Peyer's patch (tissue), 4 donors: ENCODE results near the gene BCAP29. TPM values are rescaled to one million over a fixed set of nuclear protein-coding genes. Genes with fewer than 3 reads are reported as not detected.
"Not testable (repeated sequence)": the region's sequence is repeated elsewhere in the genome, so short reads cannot be mapped to it uniquely, and the experiment has no call there.

ENCODE experiments used
- DNase-seq, 3 donors: peaks; one replicate each; pipeline ENCODE4 v3.0.0-alpha.2; 2017 to 2019
- H3K27ac ChIP-seq, 4 donors: fragments of 200-600 bp; sonication (generic); one replicate each; pipeline ENCODE4 v1.5.1; 2016 to 2019
- H3K27me3 ChIP-seq, 2 donors: fragments of 200-600 bp; sonication (generic); one replicate each; pipeline ENCODE4 v1.5.1; 2019
- H3K36me3 ChIP-seq, 3 donors: fragments of 200-600 bp; sonication (generic); one replicate each; pipeline ENCODE4 v1.5.1; 2016 to 2019
- H3K4me1 ChIP-seq, 4 donors: fragments of 200-600 bp; sonication (generic); one replicate each; pipeline ENCODE4 v1.5.1; 2016 to 2019
- H3K4me3 ChIP-seq, 4 donors: fragments of 200-600 bp; sonication (generic); 1 replicate in 3 of 4; 2 replicates in 1 of 4; pipeline ENCODE4 v1.5.1; 2016 to 2019; ENCODE audit warnings: mild to moderate bottlenecking in 1 of 4
- H3K9me3 ChIP-seq, 4 donors: fragments of 200-600 bp; sonication (generic); one replicate each; pipeline ENCODE4 v1.5.1; 2016 to 2019; ENCODE audit warnings: mild to moderate bottlenecking in 1 of 4
- POLR2A ChIP-seq, 2 donors: fragments of 450-650 bp; IDR thresholded peaks; one replicate each; pipeline ENCODE4 v1.5.1; 2017; ENCODE audit warnings: antibody characterized with exemption in 2 of 2, mild to moderate bottlenecking in 2 of 2, moderate library complexity in 2 of 2
- total RNA-seq, 4 donors: library from RNA; depleted of rRNA; stranded (reverse); fragments of >200 nt; gene quantifications; one replicate each; pipeline ENCODE4 v1.1.0, GENCODE V29; 2016
- TF ChIP-seq, protein P1 (sequence below), 6 experiments: fragments of 450-650 bp in 4 of 6; fragments of 200-600 bp in 2 of 6; sonication (generic) in 1 of 6; IDR thresholded peaks; one replicate each; pipeline ENCODE4 v1.5.1; 2017 to 2019; ENCODE audit warnings: antibody characterized with exemption in 6 of 6, mild to moderate bottlenecking in 3 of 6, moderate library complexity in 1 of 6

The BCAP29 gene
- total RNA-seq, 4 donors from 2014 or later, result 10.9 to 29.4 (median 17.3) TPM

DNA sequence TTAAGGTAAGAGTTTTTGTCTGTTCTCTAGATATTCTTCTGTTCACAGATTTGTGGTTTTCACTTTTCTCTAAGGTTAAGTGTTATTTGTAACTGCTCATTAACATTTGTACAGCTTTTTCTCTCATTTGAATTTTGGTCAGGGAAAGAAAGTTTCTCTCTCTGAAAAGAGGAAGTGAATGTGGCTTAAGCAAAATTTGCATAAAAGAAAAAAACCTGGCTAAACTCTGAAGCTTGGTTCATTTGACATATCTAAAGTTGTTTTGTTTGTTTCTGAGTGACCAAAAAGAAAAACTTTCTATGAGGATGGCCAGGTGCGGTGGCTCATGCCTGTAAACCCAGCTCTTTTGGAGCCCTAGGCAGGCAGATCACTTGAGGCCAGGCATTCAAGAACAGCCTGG lies 58.5 kb downstream of the BCAP29 start:
- TF ChIP-seq, protein P1, sequence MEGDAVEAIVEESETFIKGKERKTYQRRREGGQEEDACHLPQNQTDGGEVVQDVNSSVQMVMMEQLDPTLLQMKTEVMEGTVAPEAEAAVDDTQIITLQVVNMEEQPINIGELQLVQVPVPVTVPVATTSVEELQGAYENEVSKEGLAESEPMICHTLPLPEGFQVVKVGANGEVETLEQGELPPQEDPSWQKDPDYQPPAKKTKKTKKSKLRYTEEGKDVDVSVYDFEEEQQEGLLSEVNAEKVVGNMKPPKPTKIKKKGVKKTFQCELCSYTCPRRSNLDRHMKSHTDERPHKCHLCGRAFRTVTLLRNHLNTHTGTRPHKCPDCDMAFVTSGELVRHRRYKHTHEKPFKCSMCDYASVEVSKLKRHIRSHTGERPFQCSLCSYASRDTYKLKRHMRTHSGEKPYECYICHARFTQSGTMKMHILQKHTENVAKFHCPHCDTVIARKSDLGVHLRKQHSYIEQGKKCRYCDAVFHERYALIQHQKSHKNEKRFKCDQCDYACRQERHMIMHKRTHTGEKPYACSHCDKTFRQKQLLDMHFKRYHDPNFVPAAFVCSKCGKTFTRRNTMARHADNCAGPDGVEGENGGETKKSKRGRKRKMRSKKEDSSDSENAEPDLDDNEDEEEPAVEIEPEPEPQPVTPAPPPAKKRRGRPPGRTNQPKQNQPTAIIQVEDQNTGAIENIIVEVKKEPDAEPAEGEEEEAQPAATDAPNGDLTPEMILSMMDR (IDR thresholded peaks at IDR 0.05), result no peak
- no peak for TF ChIP-seq POLR2A (IDR thresholded peaks at IDR 0.05)
- H3K36me3 ChIP-seq, result no peaks in the 10 kb centered on the region
- H3K27ac ChIP-seq, result peak overlapping the region in 1 of 4 donors; percentile 53
- H3K9me3 ChIP-seq, result no peaks in the 10 kb centered on the region
- no peak overlapping the region for H3K4me3 ChIP-seq
- H3K4me1 ChIP-seq, result no peaks in the 10 kb centered on the region
- peak in 1 of 3 donors; percentile 43 for DNase-seq
- no peaks in the 10 kb centered on the region for H3K27me3 ChIP-seq

DNA sequence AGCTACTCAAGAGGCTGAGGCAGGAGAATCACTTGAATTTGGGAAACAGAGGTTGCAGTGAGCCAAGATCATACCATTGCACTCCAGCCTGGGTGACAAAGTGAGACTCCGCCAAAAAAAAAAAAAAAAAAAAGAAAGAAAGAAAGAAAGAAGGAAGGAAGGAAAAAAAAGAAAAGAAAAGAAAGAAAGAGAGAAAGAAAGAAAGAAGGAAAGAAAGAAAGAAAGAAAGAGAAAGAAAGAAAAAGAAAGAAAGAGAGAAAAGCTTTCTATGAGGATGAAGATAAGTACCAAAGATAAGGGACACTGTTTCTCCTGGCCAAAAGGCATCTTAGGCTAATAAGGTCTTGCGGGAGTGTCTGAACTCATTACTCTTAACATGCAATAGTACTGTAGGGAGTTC lies 59.0 kb downstream of the BCAP29 start:
- H3K27ac ChIP-seq, result peak overlapping the region in 1 of 4 donors; percentile 53
- not testable (repeated sequence) for H3K4me3 ChIP-seq, H3K27me3 ChIP-seq, H3K9me3 ChIP-seq, DNase-seq, H3K4me1 ChIP-seq, H3K36me3 ChIP-seq

DNA sequence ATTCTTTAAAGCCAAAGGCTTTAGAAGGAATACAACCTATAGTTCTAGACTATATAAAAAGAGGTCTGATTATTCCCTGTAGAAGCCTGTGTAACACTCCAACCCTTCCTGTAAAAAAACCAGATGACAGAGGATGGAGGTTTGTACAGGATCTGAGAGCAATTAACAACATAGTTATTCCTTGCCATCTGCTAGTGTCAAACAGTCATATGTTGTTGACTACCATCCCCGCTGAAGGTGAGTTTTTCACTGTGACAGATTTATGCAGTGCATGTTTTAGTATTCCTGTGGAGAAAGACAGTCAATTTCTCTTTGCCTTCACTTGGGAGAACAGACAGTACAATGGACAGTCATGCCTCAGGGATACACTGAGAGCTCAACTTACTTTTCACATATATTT lies 61.6 kb downstream of the BCAP29 start:
- no peaks in the 10 kb centered on the region for H3K36me3 ChIP-seq
- H3K27me3 ChIP-seq, result no peaks in the 10 kb centered on the region
- DNase-seq, result no peak
- TF ChIP-seq, protein P1 (IDR thresholded peaks at IDR 0.05), result no peak
- TF ChIP-seq POLR2A (IDR thresholded peaks at IDR 0.05), result no peak
- no peaks in the 10 kb centered on the region for H3K4me1 ChIP-seq
- H3K4me3 ChIP-seq, result no peak overlapping the region
- H3K9me3 ChIP-seq, result no peaks in the 10 kb centered on the region
- H3K27ac ChIP-seq, result no peak overlapping the region

DNA sequence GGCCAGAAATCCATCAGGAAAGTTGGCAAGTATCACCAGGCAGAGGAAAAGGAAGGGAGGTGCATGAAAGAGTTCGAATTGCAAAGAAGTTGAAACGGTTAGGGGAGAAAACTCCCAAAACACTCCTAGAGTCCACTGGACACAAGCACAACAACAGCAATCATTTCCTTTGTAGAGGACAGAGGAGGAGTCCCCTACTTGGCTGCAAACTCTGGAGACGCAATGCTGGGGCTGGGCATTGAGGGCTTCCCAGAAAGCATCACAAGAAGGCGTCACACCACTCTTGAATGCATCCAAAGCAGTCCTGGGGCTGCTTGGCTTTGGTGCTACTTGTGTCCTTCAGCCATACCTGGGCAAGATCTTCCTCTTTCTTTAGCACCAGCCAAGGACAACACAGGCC lies 62.5 kb downstream of the BCAP29 start:
- no peak for TF ChIP-seq POLR2A (IDR thresholded peaks at IDR 0.05)
- TF ChIP-seq, protein P1 (IDR thresholded peaks at IDR 0.05), result no peak
- Histone ChIP-seq H3K4me1 (no peaks in the 10 kb centered on the region), H3K4me3 (no peak overlapping the region), H3K36me3 (no peaks in the 10 kb centered on the region), H3K27ac (no peak overlapping the region), H3K27me3 (no peaks in the 10 kb centered on the region), H3K9me3 (no peaks in the 10 kb centered on the region)
- no peak for DNase-seq

DNA sequence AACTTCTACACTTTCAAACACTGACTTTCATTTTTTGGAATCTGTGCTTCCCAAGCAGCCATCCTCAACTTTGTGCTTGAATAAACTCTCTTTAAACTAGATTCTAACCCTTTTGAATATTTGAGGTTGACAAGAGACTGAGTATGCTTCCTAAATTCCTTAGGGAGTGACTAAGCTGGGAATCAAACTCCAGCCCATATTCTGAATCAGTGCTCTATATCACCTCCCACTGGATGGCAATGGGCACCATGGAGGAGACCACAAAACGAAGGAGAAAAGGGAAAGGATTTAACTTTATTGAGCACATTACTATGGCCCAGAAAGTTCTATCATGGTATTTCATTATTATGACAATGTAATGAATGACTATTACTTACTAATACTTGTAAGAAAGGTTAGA lies 63.4 kb downstream of the BCAP29 start:
- no peak overlapping the region for H3K4me3 ChIP-seq
- no peaks in the 10 kb centered on the region for H3K4me1 ChIP-seq
- DNase-seq, result no peak
- no peaks in the 10 kb centered on the region for H3K9me3 ChIP-seq
- no peak overlapping the region for H3K27ac ChIP-seq
- no peaks in the 10 kb centered on the region for H3K27me3 ChIP-seq
- no peak for TF ChIP-seq POLR2A (IDR thresholded peaks at IDR 0.05)
- TF ChIP-seq, protein P1 (IDR thresholded peaks at IDR 0.05), result no peak
- H3K36me3 ChIP-seq, result no peaks in the 10 kb centered on the region

DNA sequence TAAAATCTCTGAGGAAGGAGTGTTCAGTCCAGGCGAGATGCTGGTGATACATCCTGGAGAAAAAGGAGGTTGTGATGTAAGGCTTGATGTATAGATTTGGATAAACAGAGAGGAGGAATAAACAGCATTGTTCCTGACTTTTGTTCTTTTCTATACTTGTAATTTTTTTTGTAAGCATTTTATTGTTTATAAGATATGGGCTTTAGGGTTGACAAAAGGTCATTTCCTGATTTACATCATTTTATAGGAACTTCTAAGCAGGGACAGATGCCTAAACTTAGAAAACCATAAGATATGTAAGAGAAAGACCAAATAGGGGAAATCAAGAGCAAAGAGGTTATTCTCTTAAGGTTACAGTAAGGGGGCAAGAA lies 63.9 kb downstream of the BCAP29 start:
- no peak for DNase-seq
- H3K36me3 ChIP-seq, result no peaks in the 10 kb centered on the region
- H3K4me3 ChIP-seq, result no peak overlapping the region
- no peak overlapping the region for H3K27ac ChIP-seq
- H3K9me3 ChIP-seq, result no peaks in the 10 kb centered on the region
- no peaks in the 10 kb centered on the region for H3K4me1 ChIP-seq
- TF ChIP-seq, protein P1 (IDR thresholded peaks at IDR 0.05), result no peak
- TF ChIP-seq POLR2A (IDR thresholded peaks at IDR 0.05), result no peak
- H3K27me3 ChIP-seq, result no peaks in the 10 kb centered on the region
